HepG2 (cell line): Measurements from ENCODE around the gene DMKN. TPM values are rescaled to one million over a fixed set of nuclear protein-coding genes. Genes with fewer than 3 reads are reported as not detected.
A peak's percentile ranks its signal among the peaks of the same experiment; 100 is the strongest.

Experiments
- AKNA ChIP-seq: sonication (generic); formaldehyde crosslinking; IDR thresholded peaks from 2 replicates; pipeline ENCODE4 v1.4.0; 2020; ENCODE audit warnings: missing genetic modification reagents, borderline replicate concordance
- DDIT3 ChIP-seq: sonication (generic); formaldehyde crosslinking; IDR thresholded peaks from 2 replicates; pipeline ENCODE4 v1.4.0; 2020; ENCODE audit warnings: mild to moderate bottlenecking, missing genetic modification reagents
- FOXP1 ChIP-seq, 2 experiments: fragments of 450-650 bp in 1 of 2; IDR thresholded peaks; 2 replicates each; pipeline ENCODE4 v1.6.1; 2017 to 2018; ENCODE audit warnings: antibody characterized with exemption in 1 of 2
- IRF2 ChIP-seq: IDR thresholded peaks from 2 replicates; pipeline ENCODE4 v1.6.1; 2018; ENCODE audit warnings: missing genetic modification reagents, missing compliant biosample characterization
- KAT8 ChIP-seq: IDR thresholded peaks from 2 replicates; pipeline ENCODE4 v1.6.1; 2016; ENCODE audit warnings: missing genetic modification reagents, missing compliant biosample characterization
- KDM4B ChIP-seq: sonication (generic); formaldehyde crosslinking; IDR thresholded peaks from 2 replicates; pipeline ENCODE4 v1.4.0; 2020; ENCODE audit warnings: missing genetic modification reagents
- MAF1 ChIP-seq: sonication (generic); formaldehyde crosslinking; IDR thresholded peaks from 2 replicates; pipeline ENCODE4 v1.5.0; 2020; ENCODE audit warnings: missing genetic modification reagents, borderline replicate concordance
- MTERF4 ChIP-seq: sonication (generic); formaldehyde crosslinking; IDR thresholded peaks from 2 replicates; pipeline ENCODE4 v1.8.0; 2023; ENCODE audit warnings: mild to moderate bottlenecking, missing genetic modification reagents
- RFX3 ChIP-seq: IDR thresholded peaks from 2 replicates; pipeline ENCODE4 v1.6.1; 2016; ENCODE audit warnings: missing biosample characterization, missing genetic modification reagents
- WIZ ChIP-seq: sonication (generic); formaldehyde crosslinking; IDR thresholded peaks from 2 replicates; pipeline ENCODE4 v1.5.1; 2020; ENCODE audit warnings: mild to moderate bottlenecking, missing genetic modification reagents
- ZNF234 ChIP-seq: sonication (generic); formaldehyde crosslinking; conservative IDR thresholded peaks from 2 replicates; pipeline ENCODE4 v1.5.1; 2020; ENCODE audit warnings: mild to moderate bottlenecking, missing genetic modification reagents
- ZNF34 ChIP-seq: sonication (generic); formaldehyde crosslinking; IDR thresholded peaks from 2 replicates; pipeline ENCODE4 v1.4.0; 2020; ENCODE audit warnings: mild to moderate bottlenecking, missing genetic modification reagents, borderline replicate concordance
- ZNF558 ChIP-seq: sonication (generic); formaldehyde crosslinking; IDR thresholded peaks from 2 replicates; pipeline ENCODE4 v1.9.0; 2022; ENCODE audit warnings: mild to moderate bottlenecking, missing genetic modification reagents, borderline replicate concordance
- ZNF639 ChIP-seq: conservative IDR thresholded peaks from 2 replicates; pipeline ENCODE4 v1.6.1; 2018; ENCODE audit warnings: missing genetic modification reagents
- ZSCAN29 ChIP-seq: sonication (generic); formaldehyde crosslinking; conservative IDR thresholded peaks from 2 replicates; pipeline ENCODE4 v1.4.0; 2020; ENCODE audit warnings: mild to moderate bottlenecking, missing genetic modification reagents
- polyA plus RNA-seq, 8 experiments: library from polyadenylated mRNA; depleted of rRNA in 3 of 8; stranded (reverse) in 7 of 8; unstranded in 1 of 8; fragments of >200 nt; fragmentation: Illumina TruSeq in 4 of 8; extraction: Trizol in 4 of 8; gene quantifications; 2 replicates each; pipeline versions ENCODE4 v1.2.1 to v1.2.3, GENCODE V29; 2011 to 2016; ENCODE audit warnings: low read depth in 4 of 8, missing spikeins in 1 of 8, mixed read lengths in 1 of 8; ENCODE audit not compliant: insufficient read depth in 1 of 8
- total RNA-seq, 5 experiments: library from RNA; depleted of rRNA; stranded (reverse); fragments of >200 nt; fragmentation: Illumina TruSeq; extraction: Trizol; gene quantifications; 2 replicates each; pipeline ENCODE4 v1.2.3, GENCODE V29; 2016; ENCODE audit warnings: low read depth in 1 of 5
- TF ChIP-seq, protein P1 (sequence below): sonication (generic); formaldehyde crosslinking; IDR thresholded peaks from 2 replicates; pipeline ENCODE4 v1.8.1; 2023; ENCODE audit warnings: missing genetic modification reagents, inconsistent platforms, borderline replicate concordance

The DMKN gene
- total and polyA plus RNA-seq, 2 of the 13 experiments (the other 11 are each of a cell fraction or from before 2014, with no cell fraction given): 50.8 to 57.1 TPM

GRCh38 chr19:35509861-35510625 is 3.4 kb downstream of the DMKN start (continued):
- TF ChIP-seq DDIT3 (CRISPR knock-in tag) (no peak), KAT8 (CRISPR knock-in tag) (peak; percentile 46; the same call in 1 of the 2 replicates), AKNA (CRISPR knock-in tag) (no peak), MAF1 (CRISPR knock-in tag) (no peak), ZNF234 (CRISPR knock-in tag) (no peak), WIZ (CRISPR knock-in tag) (0 out of 2 replicates have a peak, but pooled peaks have one; percentile 25), ZNF639 (peak; percentile 53; the same call in 1 of the 2 replicates), KDM4B (peak; percentile 78; the same call in 1 of the 2 replicates), IRF2 (CRISPR knock-in tag) (no peak; the same call in 1 of the 2 replicates), ZSCAN29 (CRISPR knock-in tag) (0 out of 2 replicates have a peak, but pooled peaks have one; percentile 62), MTERF4 (CRISPR knock-in tag) (no peak), FOXP1 (IDR thresholded peaks at IDR 0.05) (no peak), FOXP1 (CRISPR knock-in tag; IDR thresholded peaks at IDR 0.05) (no peak), ZNF34 (CRISPR knock-in tag) (no peak), ZNF558 (CRISPR knock-in tag) (no peak), RFX3 (CRISPR knock-in tag) (0 out of 2 replicates have a peak, but pooled peaks have one; percentile 17)
- TF ChIP-seq, protein P1, sequence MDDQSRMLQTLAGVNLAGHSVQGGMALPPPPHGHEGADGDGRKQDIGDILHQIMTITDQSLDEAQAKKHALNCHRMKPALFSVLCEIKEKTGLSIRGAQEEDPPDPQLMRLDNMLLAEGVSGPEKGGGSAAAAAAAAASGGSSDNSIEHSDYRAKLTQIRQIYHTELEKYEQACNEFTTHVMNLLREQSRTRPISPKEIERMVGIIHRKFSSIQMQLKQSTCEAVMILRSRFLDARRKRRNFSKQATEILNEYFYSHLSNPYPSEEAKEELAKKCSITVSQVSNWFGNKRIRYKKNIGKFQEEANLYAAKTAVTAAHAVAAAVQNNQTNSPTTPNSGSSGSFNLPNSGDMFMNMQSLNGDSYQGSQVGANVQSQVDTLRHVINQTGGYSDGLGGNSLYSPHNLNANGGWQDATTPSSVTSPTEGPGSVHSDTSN (CRISPR knock-in tag): no peak; the same call in 1 of the 2 replicates
